ENCODE results near the gene SGF29. TPM values are rescaled to one million over a fixed set of nuclear protein-coding genes. Genes with fewer than 3 reads are reported as not detected.

Gene SGF29
- total and polyA plus RNA-seq, 2 of the 8 experiments (the other 6 are each of a cell fraction or from before 2014, with no cell fraction given): 3.1 to 22.7 TPM

- Histone ChIP-seq H2BK120ac (replicated peaks; ENCODE audit: low read depth, low read length) (no peak overlapping the region), H2BK12ac (ENCODE audit: low read depth, low read length) (no peak overlapping the region), H3K23ac (ENCODE audit: insufficient read length) (no peak overlapping the region), H3K9ac (replicated peaks in 1 of 4; ENCODE audit: extremely low read depth in 1 of 4, low read depth in 3 of 4, low read length in 3 of 4) (no peak overlapping the region), H4K91ac (replicated peaks; ENCODE audit: insufficient read length, low read length) (no peak overlapping the region), H4K5ac (ENCODE audit: insufficient read length, low read depth, low read length) (no peak overlapping the region), H2BK20ac (ENCODE audit: low read length) (no peak overlapping the region), H3K27me3 (replicated peaks in 1 of 4; ENCODE audit: control insufficient read depth in 3 of 4, extremely low read depth in 1 of 4, insufficient read depth in 3 of 4, low read length in 3 of 4) (no peaks in the 10 kb centered on the region), H4K20me1 (replicated peaks in 1 of 2; ENCODE audit: control insufficient read depth in 1 of 2, insufficient read depth in 2 of 2, low read length in 2 of 2) (no peaks in the 10 kb centered on the region), H3K23me2 (ENCODE audit: low read depth, low read length) (0 out of 2 replicates have a peak, but pooled peaks cover under 1% of the 10 kb centered on the region), H2AFZ (ENCODE audit: low read length) (peak overlapping the region; percentile 30; the same call in 1 of the 2 replicates), H3K27ac (ENCODE audit: low read depth, low read length) (no peak overlapping the region), H3K14ac (ENCODE audit: insufficient read length) (no peak overlapping the region), H3K4me2 (ENCODE audit: insufficient read depth in 1 of 2, low read depth in 2 of 2, low read length in 2 of 2) (no peak overlapping the region), H3K79me1 (ENCODE audit: low read depth, low read length) (no peaks in the 10 kb centered on the region), H2BK15ac (ENCODE audit: low read length) (no peak overlapping the region), H4K8ac (ENCODE audit: extremely low read depth, insufficient read depth, low read length) (peak overlapping the region; percentile 8; the same call in 1 of the 2 replicates), H3K4me1 (replicated peaks in 1 of 4; ENCODE audit: control insufficient read depth in 3 of 4, insufficient read depth in 4 of 4, low read length in 3 of 4) (no peaks in the 10 kb centered on the region), H3K4ac (replicated peaks; ENCODE audit: insufficient read length, low read depth, low read length) (no peak overlapping the region), H2AK5ac (ENCODE audit: low read depth, low read length) (no peak overlapping the region), H3K4me3 (ENCODE audit: extremely low read depth in 1 of 4, insufficient read depth in 2 of 4, low read depth in 3 of 4, low read length in 4 of 4) (no peak overlapping the region), H3K36me3 (ENCODE audit: control insufficient read depth in 2 of 4, insufficient read depth in 4 of 4, low read length in 3 of 4) (no peaks in the 10 kb centered on the region), H3K18ac (ENCODE audit: extremely low read depth, low read length) (no peak overlapping the region), H3K79me2 (ENCODE audit: control insufficient read depth in 1 of 2, insufficient read depth in 2 of 2, low read length in 2 of 2) (no peaks in the 10 kb centered on the region), H2BK5ac (ENCODE audit: low read depth, low read length) (no peak overlapping the region), H3K56ac (replicated peaks; ENCODE audit: insufficient read length, low read depth, low read length) (no peak overlapping the region), H3K9me3 (ENCODE audit: insufficient read depth in 2 of 2, low read depth in 1 of 2, low read length in 1 of 2) (no peaks in the 10 kb centered on the region)
- DNase-seq (ENCODE audit: low read depth in 1 of 2, low spot score in 2 of 2) (no peak), FAIRE-seq (no peak)
- ChIA-PET POLR2A (ENCODE audit: partially characterized antibody) (no interaction called here), CTCF (ENCODE audit: partially characterized antibody) (interaction anchor here (1.2 kb wide), 2 partner anchors 14 to 104 kb away, joined by 3 to 4 read pairs; no protein-coding TSS in a partner anchor)
- TF ChIP-seq ASH2L (IDR thresholded peaks at IDR 0.05; ENCODE audit: low read length): no peak
- no peak for TF ChIP-seq MAFK (IDR thresholded peaks at IDR 0.05; ENCODE audit: low read depth, low read length)
- TF ChIP-seq MAX (IDR thresholded peaks at IDR 0.05): no peak
- TF ChIP-seq USF2 (IDR thresholded peaks at IDR 0.05; ENCODE audit: low read length): no peak
- no peak for TF ChIP-seq EGR1 (IDR thresholded peaks at IDR 0.05; ENCODE audit: borderline replicate concordance, low read depth, low read length)
- TF ChIP-seq SP1 (IDR thresholded peaks at IDR 0.05; ENCODE audit: low read depth, low read length): no peak
- no peak for TF ChIP-seq BCL11A (IDR thresholded peaks at IDR 0.05; ENCODE audit: low read depth in 2 of 2, low read length in 2 of 2)
- no peak for TF ChIP-seq BRCA1 (IDR thresholded peaks at IDR 0.05; ENCODE audit: low read depth, low read length)
- no peak for TF ChIP-seq CEBPB (IDR thresholded peaks at IDR 0.05; ENCODE audit: low read depth, low read length)
- TF ChIP-seq TCF12 (IDR thresholded peaks at IDR 0.05; ENCODE audit: low read depth, low read length): no peak
- WGBS, 2 experiments (ENCODE audit: extremely low coverage in 1 of 2, insufficient coverage in 1 of 2, insufficient read length in 1 of 2, insufficient replicate concordance in 2 of 2, low coverage in 1 of 2, low lambda C conversion rate in 2 of 2, missing lambda C conversion rate in 1 of 2): 91% methylated on average over 21 of the region's 21 CpGs; no CpG with 5 or more reads in 1 of the 2 experiments
Measured at GRCh38 chr16:28511801-28512789, 41.6 kb upstream of the SGF29 start.

Data from H1 (cell line).